Lung (tissue), 12 donors: ENCODE results near the gene SPATS2L. TPM values are rescaled to one million over a fixed set of nuclear protein-coding genes. Genes with fewer than 3 reads are reported as not detected.

Source experiments
- ATAC-seq: fragments of 200-7000 bp; cut with Tn5 transposase; one replicate; pipeline ENCODE4 v1.9.1; 2020; ENCODE audit warnings: moderate number of reproducible peaks; ENCODE audit not compliant: insufficient read depth, low FRiP score
- DNase-seq, 3 donors: peaks; one replicate each; pipeline ENCODE4 v3.0.0-alpha.2; 2013 to 2017
- H3K27ac ChIP-seq, 2 donors: one replicate each; pipeline ENCODE4 v1.5.1; 2013; ENCODE audit warnings: mild to moderate bottlenecking in 2 of 2, moderate library complexity in 2 of 2, control low read depth in 1 of 2, inconsistent platforms in 1 of 2, low read depth in 1 of 2, low read length in 1 of 2
- H3K27me3 ChIP-seq, 3 donors: one replicate each; pipeline ENCODE4 v1.5.1; 2013; ENCODE audit warnings: low read length in 2 of 3; ENCODE audit not compliant: control insufficient read depth in 3 of 3, insufficient read depth in 3 of 3
- H3K36me3 ChIP-seq, 4 donors: one replicate each; pipeline ENCODE4 v1.5.1; 2013; ENCODE audit warnings: low read length in 4 of 4, mild to moderate bottlenecking in 1 of 4, moderate library complexity in 1 of 4; ENCODE audit not compliant: control insufficient read depth in 4 of 4, insufficient read depth in 4 of 4
- H3K4me1 ChIP-seq, 5 donors: one replicate each; pipeline ENCODE4 v1.5.1; 2013; ENCODE audit warnings: low read length in 5 of 5, mild to moderate bottlenecking in 2 of 5, moderate library complexity in 1 of 5; ENCODE audit not compliant: control insufficient read depth in 5 of 5, insufficient read depth in 5 of 5
- H3K4me3 ChIP-seq: one replicate; pipeline ENCODE4 v1.5.1; 2013; ENCODE audit warnings: mild to moderate bottlenecking, control low read depth, moderate library complexity
- H3K9ac ChIP-seq, 2 donors: one replicate each; pipeline ENCODE4 v1.5.1; 2013; ENCODE audit warnings: low read length in 2 of 2, control low read depth in 1 of 2; ENCODE audit not compliant: insufficient read depth in 1 of 2
- H3K9me3 ChIP-seq, 4 donors: one replicate each; pipeline ENCODE4 v1.5.1; 2013; ENCODE audit warnings: low read length in 3 of 4, mild to moderate bottlenecking in 1 of 4, moderate library complexity in 1 of 4; ENCODE audit not compliant: control insufficient read depth in 4 of 4, insufficient read depth in 3 of 4
- CTCF ChIP-seq: IDR thresholded peaks from 2 replicates; pipeline ENCODE4 v1.5.1; 2012; ENCODE audit warnings: mild to moderate bottlenecking; ENCODE audit errors: control extremely low read depth, extremely low read depth
- WGBS, 2 donors: extraction: QIAGEN DNeasy Blood & Tissue Kit; methylation state at CpG; one replicate each; pipeline ENCODE4 v1.1.7; 2013; 5-methylcytosine and 5-hydroxymethylcytosine counted together
- polyA plus RNA-seq, 2 donors: library from polyadenylated mRNA; stranded (reverse); fragments of 200-250 nt; gene quantifications; one replicate each; pipeline ENCODE4 v1.2.1, GENCODE V29; 2013
- total RNA-seq, 2 donors: library from RNA; depleted of rRNA in 1 of 2; stranded (reverse); fragments of >200 nt in 1 of 2; gene quantifications; one replicate each; pipeline ENCODE4 v1.2.1, GENCODE V29; 2014 to 2021
- donor health status: control.
- donor health status: control.
- donor health status: Bipolar disorder and iron deficiency.
- donor health status: healthy.
- donor health status: DM: yes; HTN: yes; CAD: no.

The SPATS2L gene
- total and polyA plus RNA-seq, 4 donors, result 30.5 to 96.8 (median 57.2) TPM

GRCh38 chr2:200319548-200320337 is 13.2 kb downstream of the SPATS2L start:
- H3K27ac ChIP-seq, result no peak overlapping the region
- H3K4me1 ChIP-seq, result peaks cover 5 to 28% (median 19%) of the 10 kb centered on the region in 5 donors
- ATAC-seq, result peak; percentile 71
- no peak overlapping the region for H3K9ac ChIP-seq
- H3K36me3 ChIP-seq, result no peaks in the 10 kb centered on the region
- 66 to 85% methylated on average over 4 of the region's 4 CpGs for WGBS, 2 donors
- TF ChIP-seq CTCF, result no peak
- H3K9me3 ChIP-seq, result no peaks in the 10 kb centered on the region
- peak in 2 of 3 donors; percentile 54 to 60 for DNase-seq
- no peaks in the 10 kb centered on the region for H3K27me3 ChIP-seq
- no peak overlapping the region for H3K4me3 ChIP-seq

DNA sequence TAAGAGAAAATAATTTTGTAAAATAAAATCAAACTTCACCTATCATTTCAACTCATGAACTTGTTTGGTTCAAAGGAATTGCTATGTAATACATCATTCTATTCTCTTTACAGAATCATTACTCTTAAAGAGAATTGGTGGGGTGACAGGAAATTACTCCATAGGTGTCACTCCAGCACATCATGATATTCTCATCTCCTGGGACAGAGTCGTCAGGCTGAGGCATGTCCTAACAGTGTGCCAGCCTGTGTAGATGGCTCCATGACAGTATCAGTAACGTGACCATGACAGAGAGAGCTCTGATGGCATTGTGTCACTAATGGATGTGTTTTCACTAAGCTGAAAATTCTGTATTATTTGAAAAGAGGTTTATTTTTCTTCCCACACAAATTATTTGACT is 13.9 kb downstream of the SPATS2L start:
- no peak for TF ChIP-seq CTCF
- H3K9me3 ChIP-seq, result no peaks in the 10 kb centered on the region
- H3K9ac ChIP-seq, result peak overlapping the region in 1 of 2 donors; percentile 20
- peak overlapping the region in 1 of 2 donors; percentile 48 for H3K27ac ChIP-seq
- ATAC-seq (no peak), DNase-seq (no peak)
- WGBS, 2 donors, result 60 to 71% methylated on average over 2 of the region's 2 CpGs
- H3K36me3 ChIP-seq, result no peaks in the 10 kb centered on the region
- no peak overlapping the region for H3K4me3 ChIP-seq
- H3K4me1 ChIP-seq, result peaks cover 3 to 26% (median 19%) of the 10 kb centered on the region in 5 donors
- no peaks in the 10 kb centered on the region for H3K27me3 ChIP-seq

GRCh38 chr2:200320991-200321390 is 14.5 kb downstream of the SPATS2L start:
- no peak for ATAC-seq
- Histone ChIP-seq H3K9me3 (no peaks in the 10 kb centered on the region), H3K36me3 (no peaks in the 10 kb centered on the region), H3K9ac (no peak overlapping the region), H3K4me1 (peaks cover 2 to 26% (median 19%) of the 10 kb centered on the region in 5 donors), H3K4me3 (no peak overlapping the region), H3K27me3 (no peaks in the 10 kb centered on the region), H3K27ac (no peak overlapping the region)
- TF ChIP-seq CTCF, result no peak
- 82 to 86% methylated on average over 3 of the region's 3 CpGs for WGBS, 2 donors
- DNase-seq, result no peak
